IPS-15b (cell line): ENCODE results near the gene WSB2.
"Not testable (repeated sequence)": the region's sequence is repeated elsewhere in the genome, so short reads cannot be mapped to it uniquely, and the experiment has no call there.

ENCODE experiments used
- H3K27me3 ChIP-seq: one replicate; pipeline ENCODE4 v1.6.1; 2013; ENCODE audit warnings: low read length; ENCODE audit not compliant: control insufficient read depth, insufficient read depth
- H3K36me3 ChIP-seq: one replicate; pipeline ENCODE4 v1.6.1; 2013; ENCODE audit warnings: low read length; ENCODE audit not compliant: control insufficient read depth, insufficient read depth
- H3K4me1 ChIP-seq: one replicate; pipeline ENCODE4 v1.6.1; 2013; ENCODE audit warnings: mild to moderate bottlenecking, low read length; ENCODE audit not compliant: control insufficient read depth, insufficient read depth
- H3K4me3 ChIP-seq: one replicate; pipeline ENCODE4 v1.5.1; 2013; ENCODE audit warnings: low read depth, low read length
- H3K9ac ChIP-seq: one replicate; pipeline ENCODE4 v1.6.1; 2013; ENCODE audit warnings: low read depth, mild to moderate bottlenecking, low read length
- H3K9me3 ChIP-seq: one replicate; pipeline ENCODE4 v1.6.1; 2013; ENCODE audit warnings: mild to moderate bottlenecking, low read length; ENCODE audit not compliant: control insufficient read depth, insufficient read depth

Gene WSB2

GRCh38 chr12:118029166-118029565 is 31.8 kb downstream of the WSB2 start:
- peaks cover 42% of the 10 kb centered on the region for H3K36me3 ChIP-seq
- no peaks in the 10 kb centered on the region for H3K9me3 ChIP-seq
- no peak overlapping the region for H3K4me3 ChIP-seq
- H3K27me3 ChIP-seq: no peaks in the 10 kb centered on the region
- H3K4me1 ChIP-seq: no peaks in the 10 kb centered on the region
- H3K9ac ChIP-seq: no peak overlapping the region

GRCh38 chr12:118025168-118025567 is 35.8 kb downstream of the WSB2 start:
- Histone ChIP-seq H3K9ac (no peak overlapping the region), H3K4me3 (no peak overlapping the region), H3K27me3 (no peaks in the 10 kb centered on the region), H3K36me3 (peaks cover 50% of the 10 kb centered on the region), H3K4me1 (no peaks in the 10 kb centered on the region), H3K9me3 (no peaks in the 10 kb centered on the region)

- Histone ChIP-seq H3K4me1 (no peaks in the 10 kb centered on the region), H3K36me3 (peaks cover 53% of the 10 kb centered on the region), H3K9me3 (no peaks in the 10 kb centered on the region), H3K27me3 (no peaks in the 10 kb centered on the region), H3K4me3 (no peak overlapping the region), H3K9ac (no peak overlapping the region)
Measured at GRCh38 chr12:118023301-118023860, 37.6 kb downstream of the WSB2 start.

DNA sequence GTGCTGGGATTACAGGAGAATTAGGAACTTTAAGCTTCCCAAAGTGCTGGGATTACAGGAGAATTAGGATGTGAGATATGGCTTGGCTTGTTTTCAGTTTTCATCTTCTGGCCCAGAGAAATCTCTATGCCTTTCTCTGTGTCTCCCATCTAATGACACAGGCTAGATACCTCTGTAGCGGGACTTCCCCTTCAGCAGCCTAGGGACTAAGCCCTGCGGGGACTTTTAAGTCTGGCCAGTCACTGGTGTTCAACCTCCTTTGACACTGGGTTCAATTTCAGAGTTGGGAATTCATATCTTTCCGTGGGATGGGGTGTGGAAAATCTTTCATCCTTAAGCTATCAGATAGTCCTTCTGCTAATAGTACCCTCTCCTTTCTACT is 38.3 kb downstream of the WSB2 start:
- Histone ChIP-seq H3K4me3 (no peak overlapping the region), H3K9ac (no peak overlapping the region), H3K9me3 (no peaks in the 10 kb centered on the region), H3K36me3 (peaks cover 53% of the 10 kb centered on the region), H3K4me1 (no peaks in the 10 kb centered on the region), H3K27me3 (no peaks in the 10 kb centered on the region)

DNA sequence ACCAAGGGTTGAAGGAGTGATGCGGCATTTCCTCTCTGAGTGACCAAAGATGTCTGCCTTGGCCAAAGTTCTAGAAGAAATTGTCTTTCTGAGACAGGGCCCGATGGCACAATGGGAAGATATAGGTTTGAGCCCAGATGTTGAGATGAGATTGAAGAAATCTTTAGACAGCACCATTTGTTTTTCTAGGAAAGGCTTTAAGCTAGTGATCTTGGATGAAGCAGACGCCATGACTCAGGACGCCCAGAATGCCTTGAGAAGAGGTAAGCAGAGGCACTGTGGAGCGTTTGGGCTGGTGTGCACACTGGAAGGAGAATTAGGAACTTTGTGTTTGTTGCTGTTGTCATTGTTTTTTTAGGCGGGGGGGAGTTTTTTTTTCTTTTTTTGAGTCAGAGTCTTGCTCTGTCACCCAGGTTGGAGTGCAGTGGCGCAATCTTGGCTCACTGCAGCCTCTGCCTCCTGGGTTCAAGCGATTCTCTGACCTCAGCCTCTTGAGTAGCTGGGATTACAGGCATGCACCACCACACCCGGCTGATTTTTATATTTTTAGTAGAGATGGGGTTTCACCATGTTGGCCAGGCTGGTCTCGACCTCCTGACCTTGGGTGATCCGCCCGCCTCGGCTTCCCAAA is 38.8 kb downstream of the WSB2 start:
- H3K27me3 ChIP-seq, H3K4me1 ChIP-seq, H3K9me3 ChIP-seq, H3K4me3 ChIP-seq, H3K9ac ChIP-seq: not testable (repeated sequence)
- H3K36me3 ChIP-seq: peaks cover 53% of the 10 kb centered on the region

GRCh38 chr12:118020036-118020435 is 40.9 kb downstream of the WSB2 start:
- Histone ChIP-seq H3K9ac (no peak overlapping the region), H3K4me3 (no peak overlapping the region), H3K4me1 (peaks cover 5% of the 10 kb centered on the region), H3K9me3 (no peaks in the 10 kb centered on the region), H3K36me3 (peaks cover 45% of the 10 kb centered on the region), H3K27me3 (no peaks in the 10 kb centered on the region)

- Histone ChIP-seq H3K36me3 (peaks cover 38% of the 10 kb centered on the region), H3K4me1 (peaks cover 5% of the 10 kb centered on the region), H3K9me3 (no peaks in the 10 kb centered on the region), H3K4me3 (no peak overlapping the region), H3K27me3 (no peaks in the 10 kb centered on the region), H3K9ac (no peak overlapping the region)
Measured at GRCh38 chr12:118017926-118018325, 43.1 kb downstream of the WSB2 start.

DNA sequence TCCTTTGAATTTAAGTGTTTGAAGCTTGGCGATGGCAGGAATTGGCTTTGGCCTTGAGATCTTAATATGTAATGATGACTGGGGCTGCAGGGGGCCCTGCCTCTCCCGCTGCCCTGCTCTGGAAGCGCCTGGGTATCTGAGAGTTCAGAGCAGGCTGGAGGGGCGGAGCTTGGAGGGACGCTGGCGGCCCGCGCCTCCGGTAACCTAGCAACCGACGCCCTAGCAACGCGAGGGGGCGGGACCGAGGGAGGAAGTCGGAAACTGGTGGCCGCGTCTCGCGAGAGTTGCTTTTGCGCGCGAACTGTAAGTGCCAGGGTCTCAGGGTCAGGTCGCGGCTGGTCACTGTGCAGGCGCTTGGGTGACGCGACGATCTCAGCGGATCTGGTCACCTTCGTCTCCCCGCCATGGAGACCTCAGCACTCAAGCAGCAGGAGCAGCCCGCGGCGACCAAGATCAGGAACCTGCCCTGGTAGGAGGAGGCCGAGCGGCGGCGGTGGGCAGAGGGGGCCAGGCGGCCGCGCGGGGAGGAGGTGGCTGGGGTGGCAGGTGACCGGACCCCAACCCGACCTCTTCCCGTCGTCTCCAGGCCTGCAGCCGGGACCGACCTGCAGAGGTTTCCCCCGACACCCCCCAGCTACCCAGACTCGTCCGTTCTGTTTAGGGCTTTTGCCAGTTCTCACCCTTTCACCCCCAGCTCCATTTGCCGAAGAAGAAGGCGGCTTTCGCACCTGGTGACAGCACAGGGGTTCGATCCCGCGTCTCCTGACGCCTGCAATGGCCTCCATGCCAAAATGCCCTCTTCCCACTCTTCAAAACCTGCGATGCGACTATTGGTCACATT is 44.3 kb downstream of the WSB2 start, which contains the start of gene RFC5:
RFC5 (plus strand) TSS at position 280 of the 841 bp plus-strand sequence; CDS start at position 405, 125 bp downstream.
- H3K9me3 ChIP-seq: no peaks in the 10 kb centered on the region
- H3K27me3 ChIP-seq: no peaks in the 10 kb centered on the region
- peak within 1 kb of the TSS; percentile 77 for H3K4me3 ChIP-seq
- peaks cover 5% of the 10 kb centered on the region for H3K4me1 ChIP-seq
- peak within 1 kb of the TSS; percentile 87 for H3K9ac ChIP-seq
- H3K36me3 ChIP-seq: peaks cover 29% of the 10 kb centered on the region

DNA sequence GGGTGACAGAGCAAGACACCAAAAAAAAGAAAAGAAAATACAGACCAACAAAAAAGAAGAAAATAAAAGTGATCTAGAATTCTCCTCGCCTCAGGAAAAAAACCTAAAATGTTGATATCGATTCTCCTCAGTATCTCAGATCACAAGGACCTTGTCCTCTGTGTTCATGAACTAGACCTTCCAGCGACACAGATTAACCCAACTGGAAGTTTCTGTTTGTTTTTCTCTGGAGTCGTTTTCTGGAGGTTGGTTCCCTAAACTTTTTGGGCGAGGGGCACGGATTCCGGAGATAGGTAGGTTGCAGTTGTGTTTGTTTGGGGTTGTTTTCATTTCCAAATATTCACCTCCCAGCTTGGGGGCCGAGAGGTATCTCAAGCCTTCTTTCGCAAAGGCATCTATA is 45.0 kb downstream of the WSB2 start:
- Histone ChIP-seq H3K27me3 (no peaks in the 10 kb centered on the region), H3K4me1 (peaks cover 5% of the 10 kb centered on the region), H3K4me3 (peak overlapping the region; percentile 77), H3K9ac (no peak overlapping the region), H3K36me3 (peaks cover 22% of the 10 kb centered on the region), H3K9me3 (no peaks in the 10 kb centered on the region)

GRCh38 chr12:118015306-118015705 is 45.7 kb downstream of the WSB2 start:
- H3K9ac ChIP-seq: no peak overlapping the region
- no peaks in the 10 kb centered on the region for H3K9me3 ChIP-seq
- H3K4me3 ChIP-seq: no peak overlapping the region
- H3K4me1 ChIP-seq: peaks cover 5% of the 10 kb centered on the region
- H3K27me3 ChIP-seq: no peaks in the 10 kb centered on the region
- peaks cover 17% of the 10 kb centered on the region for H3K36me3 ChIP-seq

DNA sequence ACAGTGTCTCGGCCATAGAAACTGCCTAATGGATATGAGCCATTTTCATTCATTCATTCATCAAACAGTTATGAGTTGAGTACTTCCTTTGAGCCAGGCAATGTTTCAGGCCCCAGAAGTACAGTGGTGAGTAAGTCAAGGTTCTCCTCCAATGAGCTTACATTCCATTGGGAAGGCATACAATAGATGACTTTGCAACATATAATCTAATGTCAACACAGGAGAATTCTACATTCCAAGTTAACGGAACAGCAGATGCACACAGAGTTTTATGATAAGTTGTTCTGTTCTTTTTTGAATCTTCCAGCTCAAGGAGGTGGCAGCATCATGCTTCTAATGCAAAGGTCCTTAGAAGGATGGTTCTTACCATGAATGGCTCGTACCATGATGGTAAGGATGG is 47.7 kb downstream of the WSB2 start:
- no peaks in the 10 kb centered on the region for H3K27me3 ChIP-seq
- H3K9me3 ChIP-seq: no peaks in the 10 kb centered on the region
- H3K36me3 ChIP-seq: peaks cover 3% of the 10 kb centered on the region
- H3K9ac ChIP-seq: no peak overlapping the region
- H3K4me3 ChIP-seq: no peak overlapping the region
- H3K4me1 ChIP-seq: peaks cover 5% of the 10 kb centered on the region

- Histone ChIP-seq H3K9me3 (no peaks in the 10 kb centered on the region), H3K4me3 (no peak overlapping the region), H3K36me3 (peaks cover 3% of the 10 kb centered on the region), H3K4me1 (peaks cover 3% of the 10 kb centered on the region), H3K27me3 (no peaks in the 10 kb centered on the region), H3K9ac (no peak overlapping the region)
Measured at GRCh38 chr12:118011961-118012360, 49.0 kb downstream of the WSB2 start.
